ENCODE data around the gene UBE2U. TPM values are rescaled to one million over a fixed set of nuclear protein-coding genes. Genes with fewer than 3 reads are reported as not detected.

UBE2U gene
- total and polyA plus RNA-seq, 7 donors = not detected

- WGBS, 2 donors = 88 to 95% methylated on average over 3 of the region's 3 CpGs
- Histone ChIP-seq H3K36me3 (no peaks in the 10 kb centered on the region), H3K4me1 (peaks cover 0 to 28% (median 6%) of the 10 kb centered on the region in 4 donors), H3K4me3 (no peak overlapping the region), H3K27me3 (no peaks in the 10 kb centered on the region), H3K9me3 (no peaks in the 10 kb centered on the region), H3K27ac (no peak overlapping the region)
- TF ChIP-seq POLR2AphosphoS5 (IDR thresholded peaks at IDR 0.05) = no peak
- no peak for TF ChIP-seq POLR2A (IDR thresholded peaks at IDR 0.05)
- TF ChIP-seq, protein P1, sequence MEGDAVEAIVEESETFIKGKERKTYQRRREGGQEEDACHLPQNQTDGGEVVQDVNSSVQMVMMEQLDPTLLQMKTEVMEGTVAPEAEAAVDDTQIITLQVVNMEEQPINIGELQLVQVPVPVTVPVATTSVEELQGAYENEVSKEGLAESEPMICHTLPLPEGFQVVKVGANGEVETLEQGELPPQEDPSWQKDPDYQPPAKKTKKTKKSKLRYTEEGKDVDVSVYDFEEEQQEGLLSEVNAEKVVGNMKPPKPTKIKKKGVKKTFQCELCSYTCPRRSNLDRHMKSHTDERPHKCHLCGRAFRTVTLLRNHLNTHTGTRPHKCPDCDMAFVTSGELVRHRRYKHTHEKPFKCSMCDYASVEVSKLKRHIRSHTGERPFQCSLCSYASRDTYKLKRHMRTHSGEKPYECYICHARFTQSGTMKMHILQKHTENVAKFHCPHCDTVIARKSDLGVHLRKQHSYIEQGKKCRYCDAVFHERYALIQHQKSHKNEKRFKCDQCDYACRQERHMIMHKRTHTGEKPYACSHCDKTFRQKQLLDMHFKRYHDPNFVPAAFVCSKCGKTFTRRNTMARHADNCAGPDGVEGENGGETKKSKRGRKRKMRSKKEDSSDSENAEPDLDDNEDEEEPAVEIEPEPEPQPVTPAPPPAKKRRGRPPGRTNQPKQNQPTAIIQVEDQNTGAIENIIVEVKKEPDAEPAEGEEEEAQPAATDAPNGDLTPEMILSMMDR (IDR thresholded peaks at IDR 0.05) = no peak
- TF ChIP-seq EP300 (IDR thresholded peaks at IDR 0.05) = no peak
- DNase-seq = no peak
- intact Hi-C loops (cut with DNase I) = no loop called here
Measured at GRCh38 chr1:64197076-64197475, 6.3 kb upstream of the UBE2U start.

- TF ChIP-seq POLR2AphosphoS5 (IDR thresholded peaks at IDR 0.05) (no peak), EP300 (IDR thresholded peaks at IDR 0.05) (no peak), POLR2A (IDR thresholded peaks at IDR 0.05) (no peak)
- TF ChIP-seq, protein P1 (IDR thresholded peaks at IDR 0.05) = no peak
- intact Hi-C loops (cut with DNase I) = no loop called here
- no peaks in the 10 kb centered on the region for H3K9me3 ChIP-seq
- 41 to 58% methylated on average over 2 of the region's 2 CpGs for WGBS, 2 donors
- H3K27me3 ChIP-seq = no peaks in the 10 kb centered on the region
- no peaks in the 10 kb centered on the region for H3K36me3 ChIP-seq
- DNase-seq = no peak
- H3K4me3 ChIP-seq = no peak overlapping the region
- H3K27ac ChIP-seq = no peak overlapping the region
- peaks cover 0 to 27% (median 6%) of the 10 kb centered on the region in 4 donors for H3K4me1 ChIP-seq
Measured at GRCh38 chr1:64199154-64199553, 4.3 kb upstream of the UBE2U start.

DNA sequence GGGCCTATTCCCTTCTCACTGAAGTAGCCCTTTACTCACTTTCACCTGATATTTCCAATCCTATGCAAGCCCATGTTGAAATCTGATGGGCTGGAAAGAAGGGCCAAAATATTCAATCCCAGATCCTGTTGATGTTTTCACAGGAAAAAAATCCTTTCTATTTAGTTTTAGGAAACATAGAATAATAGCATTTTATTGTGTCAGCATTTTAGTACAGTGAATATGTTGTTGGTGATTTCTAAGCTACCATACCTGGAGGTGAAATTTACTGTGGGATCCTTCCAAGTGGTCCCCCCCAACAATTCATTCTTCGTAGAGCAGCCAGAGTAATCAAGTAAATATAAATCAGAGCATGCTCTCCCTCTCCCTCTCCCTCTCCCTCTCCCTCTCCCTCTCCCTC, 3.4 kb upstream of the UBE2U start:
- TF ChIP-seq POLR2A (IDR thresholded peaks at IDR 0.05) (no peak), EP300 (IDR thresholded peaks at IDR 0.05) (no peak), POLR2AphosphoS5 (IDR thresholded peaks at IDR 0.05) (no peak)
- TF ChIP-seq, protein P1 (IDR thresholded peaks at IDR 0.05) = no peak
- H3K9me3 ChIP-seq = no peaks in the 10 kb centered on the region
- no peak for DNase-seq
- no peaks in the 10 kb centered on the region for H3K27me3 ChIP-seq
- peaks cover 0 to 18% (median 6%) of the 10 kb centered on the region in 4 donors for H3K4me1 ChIP-seq
- H3K4me3 ChIP-seq = no peak overlapping the region
- no peak overlapping the region for H3K27ac ChIP-seq
- intact Hi-C loops (cut with DNase I) = no loop called here
- H3K36me3 ChIP-seq = no peaks in the 10 kb centered on the region
- 39 to 47% methylated on average over 1 of the region's 1 CpG for WGBS, 2 donors

DNA sequence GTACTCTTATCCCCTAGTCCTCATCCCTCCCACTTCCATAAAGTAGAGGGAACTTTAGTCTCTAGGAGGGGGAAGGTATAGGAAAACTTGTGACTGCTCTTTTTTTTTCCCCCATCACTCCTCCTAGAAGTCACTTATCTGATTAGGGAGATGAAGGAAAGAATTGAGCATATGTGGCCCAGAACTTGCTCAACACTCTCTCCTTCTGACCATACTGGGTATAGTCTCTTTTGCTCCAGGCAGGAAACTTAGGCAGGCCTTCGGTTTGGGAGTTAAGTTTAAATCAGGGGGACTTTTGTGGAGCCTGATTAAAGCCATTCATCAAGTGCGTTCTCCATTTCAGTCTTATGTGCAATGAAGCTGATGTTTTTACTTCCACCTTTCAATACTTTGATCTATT, 5.8 kb downstream of the UBE2U start:
- TF ChIP-seq POLR2A (IDR thresholded peaks at IDR 0.05) (no peak), POLR2AphosphoS5 (IDR thresholded peaks at IDR 0.05) (no peak), EP300 (IDR thresholded peaks at IDR 0.05) (no peak)
- TF ChIP-seq, protein P1 (IDR thresholded peaks at IDR 0.05) = no peak
- intact Hi-C loops (cut with DNase I) = no loop called here
- Histone ChIP-seq H3K36me3 (no peaks in the 10 kb centered on the region), H3K27me3 (peaks cover 0 to 4% (median 0%) of the 10 kb centered on the region in 3 donors), H3K4me1 (no peaks in the 10 kb centered on the region), H3K27ac (no peak overlapping the region), H3K4me3 (no peak overlapping the region), H3K9me3 (no peaks in the 10 kb centered on the region)
- WGBS, 2 donors = 79% methylated on average over 2 of the region's 2 CpGs
- DNase-seq = no peak

DNA sequence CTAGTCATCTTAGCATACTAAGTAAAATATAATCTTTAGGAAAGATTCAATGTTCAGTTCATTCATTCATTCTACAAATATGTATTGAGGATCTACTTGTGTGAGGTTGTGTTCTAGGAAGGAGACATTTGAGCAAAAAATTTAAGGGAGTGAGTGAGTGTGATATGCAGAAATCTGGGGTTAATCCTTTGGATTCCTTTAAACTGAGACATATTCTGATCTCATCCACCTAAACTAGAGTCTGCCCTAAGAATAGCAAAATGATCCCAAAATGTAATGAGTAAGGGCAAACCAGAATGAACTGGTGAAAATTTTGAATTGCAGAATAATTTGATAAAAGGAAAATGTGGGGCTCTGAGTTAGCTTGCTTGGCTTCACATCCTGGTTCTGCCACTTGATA, 8.6 kb downstream of the UBE2U start:
- no peak for TF ChIP-seq EP300 (IDR thresholded peaks at IDR 0.05)
- no peak for TF ChIP-seq POLR2A (IDR thresholded peaks at IDR 0.05)
- TF ChIP-seq, protein P1 (IDR thresholded peaks at IDR 0.05) = no peak
- no peak for TF ChIP-seq POLR2AphosphoS5 (IDR thresholded peaks at IDR 0.05)
- H3K27ac ChIP-seq = no peak overlapping the region
- H3K4me1 ChIP-seq = no peaks in the 10 kb centered on the region
- intact Hi-C loops (cut with DNase I) = no loop called here
- H3K36me3 ChIP-seq = no peaks in the 10 kb centered on the region
- H3K9me3 ChIP-seq = no peaks in the 10 kb centered on the region
- no peaks in the 10 kb centered on the region for H3K27me3 ChIP-seq
- no peak overlapping the region for H3K4me3 ChIP-seq
- DNase-seq = no peak

Data from sigmoid colon (tissue), 7 donors.